Measurements from ENCODE around the gene KCNC1.

GRCh38 chr11:17760102-17761029 lies 25.8 kb downstream of the KCNC1 start:
- TF ChIP-seq CTCF (IDR thresholded peaks at IDR 0.05), result no peak
- no peak for TF ChIP-seq EP300 (IDR thresholded peaks at IDR 0.05)
